SH-SY5Y (cell line): ENCODE results near the gene SGMS2.
A peak's percentile ranks its signal among the peaks of the same experiment; 100 is the strongest.

ENCODE experiments used
- GATA2 ChIP-seq: IDR thresholded peaks from 2 replicates; pipeline ENCODE4 v1.6.1; 2011; ENCODE audit warnings: mild to moderate bottlenecking, low read depth, low read length
- GATA3 ChIP-seq: IDR thresholded peaks from 2 replicates; pipeline ENCODE4 v1.6.1; 2011; ENCODE audit warnings: low read depth, mild to moderate bottlenecking, low read length, moderate library complexity

Gene SGMS2

DNA sequence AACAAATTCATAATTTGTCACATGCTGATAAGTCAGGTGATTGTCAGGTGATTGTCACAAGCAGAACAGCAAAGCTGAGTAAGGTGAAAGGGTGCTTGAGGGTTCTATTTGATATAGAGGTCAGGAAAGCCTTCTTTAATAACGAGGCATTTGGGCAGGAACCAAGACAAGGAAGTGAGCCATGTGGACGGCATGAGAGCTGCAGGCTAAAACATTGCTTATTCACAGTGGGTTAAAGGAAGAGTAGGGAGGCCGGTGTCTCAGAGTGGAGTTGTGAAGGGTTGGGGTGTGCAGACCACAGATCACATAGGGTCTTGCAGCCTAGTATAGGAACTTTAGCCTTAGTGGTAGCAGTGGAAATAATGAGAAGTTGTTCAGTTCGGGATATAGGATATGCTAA is 75.3 kb downstream of the SGMS2 start:
- no peak for TF ChIP-seq GATA3
- TF ChIP-seq GATA2, result no peak

DNA sequence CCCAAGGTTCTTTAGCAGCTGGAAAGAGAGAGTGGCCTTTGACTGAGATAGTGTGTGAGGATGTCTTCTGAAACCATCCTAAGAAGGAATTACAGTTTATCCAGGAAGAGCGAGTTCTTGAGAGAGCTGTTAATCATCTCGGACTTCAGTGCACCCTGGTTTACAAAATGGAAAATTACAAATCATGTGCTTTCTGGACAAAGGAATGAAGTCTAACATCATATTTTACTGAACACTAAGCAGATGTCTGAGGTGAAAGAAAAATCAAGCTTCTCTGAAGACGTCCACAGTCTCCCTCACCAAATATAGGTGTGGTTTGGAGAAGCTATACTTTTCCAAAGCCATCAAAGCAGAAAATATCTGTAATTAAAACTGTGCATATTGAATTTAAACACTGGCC is 75.8 kb downstream of the SGMS2 start:
- TF ChIP-seq GATA2, result no peak
- no peak for TF ChIP-seq GATA3

DNA sequence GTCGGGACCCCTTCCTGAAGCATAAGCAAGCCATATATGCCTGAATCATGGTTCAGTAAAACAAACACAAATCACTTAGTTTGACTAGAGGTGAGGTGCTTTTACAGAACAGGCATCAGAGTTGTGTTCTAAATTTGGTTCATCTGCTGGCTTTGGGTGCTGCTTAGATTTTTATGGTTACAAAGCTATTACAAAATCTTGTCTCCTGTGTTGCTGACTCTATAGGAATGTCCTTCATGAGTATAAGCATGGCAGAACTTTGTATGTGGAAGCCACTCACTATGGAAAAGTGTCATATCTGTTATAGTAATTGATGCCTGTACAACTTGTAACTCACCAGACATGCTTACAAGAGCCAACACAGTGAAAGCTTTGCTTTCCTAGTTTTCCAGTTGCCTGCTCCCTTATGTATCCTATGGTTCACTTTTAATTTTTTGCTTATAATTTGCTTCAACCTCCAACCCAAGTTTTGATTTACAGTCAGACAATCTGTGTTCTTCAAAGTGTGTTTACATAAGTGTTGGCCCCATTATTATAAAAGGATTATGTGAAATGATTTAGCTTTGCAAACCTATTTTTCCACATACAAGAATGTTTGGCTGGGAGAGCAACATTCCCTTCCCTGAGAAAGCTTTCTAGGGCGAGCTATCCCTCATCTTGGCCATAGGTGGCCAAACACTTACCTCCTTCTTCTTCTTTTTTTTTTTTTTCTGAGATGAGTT is 76.6 kb downstream of the SGMS2 start:
- no peak for TF ChIP-seq GATA3
- TF ChIP-seq GATA2, result no peak

DNA sequence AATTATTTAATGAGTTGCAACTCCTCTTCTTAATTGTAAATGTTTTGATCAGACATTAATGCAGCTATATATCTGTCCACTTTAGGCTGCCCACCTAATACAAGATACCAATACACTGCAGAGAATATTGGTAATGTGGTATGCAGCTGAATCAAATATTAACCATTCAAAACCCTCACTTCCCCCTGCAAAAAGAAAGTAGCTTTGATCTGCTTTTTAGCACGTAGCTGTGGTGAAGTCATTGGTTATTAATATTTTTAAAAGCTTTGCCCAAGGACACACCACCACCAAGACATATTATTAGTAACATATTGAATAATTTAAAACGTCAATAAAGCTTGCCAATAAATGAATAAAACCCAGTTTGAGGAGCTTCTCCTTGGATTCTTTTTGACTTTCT is 78.0 kb downstream of the SGMS2 start:
- TF ChIP-seq GATA2 (no peak), GATA3 (no peak)

DNA sequence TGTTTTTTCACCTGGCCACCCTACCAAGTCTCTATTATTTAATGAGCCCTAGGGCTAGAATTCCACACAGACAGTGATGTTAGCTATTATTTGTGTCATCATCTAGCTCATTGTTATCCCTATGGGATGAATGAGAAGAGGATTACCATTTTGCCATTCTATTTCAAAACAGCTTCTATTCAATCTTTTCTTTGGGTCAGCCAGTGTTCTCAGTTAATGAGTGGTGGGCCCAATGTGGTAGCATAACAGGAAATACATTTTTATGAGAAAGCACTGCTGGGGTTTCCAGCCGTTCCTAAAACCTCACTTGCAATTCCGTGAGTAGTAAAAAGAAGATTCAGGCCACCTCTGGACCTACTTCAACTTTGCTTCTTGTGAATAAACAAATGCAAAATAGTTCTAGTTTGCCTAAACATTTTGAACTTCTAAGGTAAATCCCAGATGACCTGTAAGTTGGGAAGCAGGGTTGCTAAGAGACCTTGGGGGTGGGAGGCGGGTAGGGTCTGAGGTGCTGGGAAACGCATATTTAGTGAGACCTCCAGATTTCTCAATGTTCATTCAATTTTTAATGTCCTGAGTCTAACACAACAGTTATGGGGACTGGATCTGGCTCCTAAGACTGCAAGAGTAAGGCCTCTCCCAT is 81.8 kb downstream of the SGMS2 start:
- TF ChIP-seq GATA3, result no peak
- TF ChIP-seq GATA2, result no peak

DNA sequence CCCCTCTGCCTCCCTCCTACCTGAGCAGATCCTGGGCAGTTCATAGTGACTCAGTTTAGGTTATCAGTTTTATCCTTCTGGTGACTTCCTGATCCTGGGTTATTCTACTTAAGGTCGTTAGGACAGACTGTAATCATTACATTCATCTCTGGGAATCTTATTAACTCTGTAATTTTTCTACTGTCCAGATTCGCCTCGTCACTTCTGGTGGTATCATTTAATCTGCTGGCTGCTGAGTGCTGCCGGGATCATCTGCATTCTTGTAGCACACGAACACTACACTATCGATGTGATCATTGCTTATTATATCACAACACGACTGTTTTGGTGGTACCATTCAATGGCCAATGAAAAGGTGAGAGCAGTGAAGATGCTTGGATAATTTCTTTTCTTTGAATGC is 83.6 kb downstream of the SGMS2 start:
- TF ChIP-seq GATA3 (peak; percentile 65; the same call in 1 of the 2 replicates), GATA2 (peak; percentile 84)

DNA sequence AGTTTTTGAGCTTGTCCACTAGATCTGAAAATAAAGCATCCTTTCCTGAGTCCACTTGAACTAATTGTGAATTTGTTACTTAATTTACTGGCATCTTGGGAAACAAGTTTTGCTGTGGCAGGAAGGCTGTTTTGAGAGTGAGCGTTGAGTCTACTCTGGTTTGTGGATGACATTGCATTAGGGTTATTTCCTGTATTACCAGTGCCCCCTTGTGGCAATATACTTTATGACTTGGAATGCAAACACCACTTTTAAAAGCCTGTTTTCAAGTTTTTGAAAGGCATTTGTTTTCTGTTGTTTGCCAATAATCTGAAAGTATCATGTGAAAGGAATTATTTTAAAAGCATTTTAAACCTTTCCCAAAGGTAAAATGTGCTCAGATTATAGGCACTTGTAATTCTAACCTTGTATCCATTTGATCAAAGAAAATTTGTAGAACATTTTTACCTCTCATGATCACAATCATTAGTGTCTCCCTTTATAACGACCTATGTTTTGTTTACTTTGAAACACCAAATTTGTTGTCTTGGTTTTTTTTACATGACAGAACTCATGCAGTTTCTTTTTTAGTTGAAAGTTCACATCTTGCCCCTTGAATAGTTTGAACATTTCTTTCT is 88.7 kb downstream of the SGMS2 start:
- TF ChIP-seq GATA3 (no peak), GATA2 (no peak)

DNA sequence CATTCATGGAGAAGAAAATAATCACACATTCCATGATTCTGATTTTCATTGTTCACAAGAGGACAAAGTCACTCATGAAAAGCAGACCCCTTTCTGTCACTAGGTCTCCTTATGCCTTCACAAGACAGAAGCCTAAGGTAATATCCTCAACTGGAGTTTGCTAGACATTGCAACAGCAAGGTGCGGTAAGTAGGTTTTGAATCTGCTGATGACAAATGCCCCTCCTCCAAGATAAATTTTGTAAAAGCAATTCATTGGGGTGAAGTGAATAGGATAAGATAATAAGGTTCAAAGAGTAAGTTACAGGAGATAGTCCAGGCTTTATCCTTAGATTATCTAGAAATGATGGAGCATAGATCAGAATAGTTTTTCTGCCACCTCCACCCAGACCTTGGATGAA is 90.5 kb downstream of the SGMS2 start:
- no peak for TF ChIP-seq GATA3
- TF ChIP-seq GATA2, result no peak

DNA sequence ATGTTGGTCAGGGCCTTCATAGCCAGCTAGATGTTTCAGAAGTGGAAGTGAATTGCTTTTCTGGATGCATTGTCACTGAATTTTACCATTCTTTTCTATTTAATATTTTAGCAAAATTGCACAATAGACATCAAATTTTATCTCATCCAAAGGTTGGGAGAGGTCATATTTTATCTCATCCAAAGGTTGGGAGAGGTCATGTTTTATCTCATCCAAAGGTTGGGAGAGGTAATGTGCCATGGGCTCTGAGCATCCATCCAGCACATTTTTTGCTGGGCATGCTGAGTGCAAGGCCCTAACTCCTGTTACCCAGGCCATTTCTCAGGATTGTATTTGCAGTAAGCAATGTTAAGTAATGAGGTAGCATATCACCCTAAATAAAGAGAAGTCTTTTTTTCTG is 91.9 kb downstream of the SGMS2 start:
- TF ChIP-seq GATA2, result no peak
- no peak for TF ChIP-seq GATA3

DNA sequence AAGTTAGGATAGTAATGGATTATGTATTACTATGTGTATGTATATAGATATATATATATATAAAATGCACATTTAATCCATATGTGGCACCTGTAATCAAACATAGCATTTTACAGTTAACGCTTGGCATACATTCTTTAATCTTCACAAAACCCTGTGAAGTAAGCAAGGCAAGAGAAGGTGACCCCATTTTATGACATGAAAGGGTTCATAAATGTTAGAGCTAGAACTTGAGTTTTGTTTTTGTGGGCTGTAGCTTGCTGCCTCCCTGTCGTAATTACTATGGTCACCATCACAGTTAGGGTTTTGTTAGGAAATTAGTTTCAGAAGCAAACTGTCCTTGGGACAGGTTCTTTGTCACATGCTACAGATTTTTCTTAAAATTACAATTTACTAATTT is 92.8 kb downstream of the SGMS2 start:
- TF ChIP-seq GATA2, result no peak
- no peak for TF ChIP-seq GATA3

DNA sequence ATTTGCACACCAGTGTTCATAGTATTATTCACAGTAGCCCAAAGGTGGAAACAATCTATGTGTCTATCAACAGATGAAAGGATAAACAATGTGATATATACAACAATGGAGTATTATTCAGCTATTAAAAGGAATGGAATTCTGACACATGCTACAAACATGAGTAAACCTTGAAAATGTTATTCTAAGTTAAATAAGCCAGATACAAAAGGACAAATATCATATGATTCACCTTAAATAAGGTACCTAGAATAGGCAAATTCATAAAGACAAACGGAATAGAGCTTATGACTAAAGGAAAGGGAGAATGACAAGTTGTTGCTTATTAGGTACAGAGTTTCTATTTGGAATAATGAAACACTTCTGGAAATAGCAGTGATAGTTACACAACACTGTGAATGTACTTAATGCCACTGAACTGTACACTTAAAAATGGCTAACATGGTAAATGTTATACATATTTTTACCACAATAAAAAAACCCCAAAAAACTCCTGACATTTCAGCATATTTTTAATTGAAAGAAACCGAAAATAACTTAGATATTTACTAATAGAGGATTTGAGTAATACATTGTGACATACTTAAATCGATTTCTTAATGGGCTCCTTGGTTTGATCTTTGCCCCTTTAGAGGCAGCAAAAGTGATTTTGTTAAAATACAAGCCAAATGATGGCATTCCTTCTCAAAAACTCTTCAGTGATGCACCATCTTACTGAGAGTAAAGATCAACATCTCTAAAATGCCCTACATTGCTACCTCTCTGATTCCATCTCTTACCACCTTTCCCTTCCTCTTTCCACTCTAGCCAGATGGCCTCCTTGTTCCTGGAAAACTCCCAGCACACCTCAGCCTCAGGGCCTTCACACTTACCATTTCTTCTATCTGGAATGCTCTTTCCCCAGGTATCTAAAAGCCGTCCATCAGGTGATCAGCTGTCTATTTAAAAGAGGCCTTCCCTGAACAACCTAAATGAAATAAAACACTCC is 98.0 kb downstream of the SGMS2 start:
- TF ChIP-seq GATA2 (no peak), GATA3 (no peak)

DNA sequence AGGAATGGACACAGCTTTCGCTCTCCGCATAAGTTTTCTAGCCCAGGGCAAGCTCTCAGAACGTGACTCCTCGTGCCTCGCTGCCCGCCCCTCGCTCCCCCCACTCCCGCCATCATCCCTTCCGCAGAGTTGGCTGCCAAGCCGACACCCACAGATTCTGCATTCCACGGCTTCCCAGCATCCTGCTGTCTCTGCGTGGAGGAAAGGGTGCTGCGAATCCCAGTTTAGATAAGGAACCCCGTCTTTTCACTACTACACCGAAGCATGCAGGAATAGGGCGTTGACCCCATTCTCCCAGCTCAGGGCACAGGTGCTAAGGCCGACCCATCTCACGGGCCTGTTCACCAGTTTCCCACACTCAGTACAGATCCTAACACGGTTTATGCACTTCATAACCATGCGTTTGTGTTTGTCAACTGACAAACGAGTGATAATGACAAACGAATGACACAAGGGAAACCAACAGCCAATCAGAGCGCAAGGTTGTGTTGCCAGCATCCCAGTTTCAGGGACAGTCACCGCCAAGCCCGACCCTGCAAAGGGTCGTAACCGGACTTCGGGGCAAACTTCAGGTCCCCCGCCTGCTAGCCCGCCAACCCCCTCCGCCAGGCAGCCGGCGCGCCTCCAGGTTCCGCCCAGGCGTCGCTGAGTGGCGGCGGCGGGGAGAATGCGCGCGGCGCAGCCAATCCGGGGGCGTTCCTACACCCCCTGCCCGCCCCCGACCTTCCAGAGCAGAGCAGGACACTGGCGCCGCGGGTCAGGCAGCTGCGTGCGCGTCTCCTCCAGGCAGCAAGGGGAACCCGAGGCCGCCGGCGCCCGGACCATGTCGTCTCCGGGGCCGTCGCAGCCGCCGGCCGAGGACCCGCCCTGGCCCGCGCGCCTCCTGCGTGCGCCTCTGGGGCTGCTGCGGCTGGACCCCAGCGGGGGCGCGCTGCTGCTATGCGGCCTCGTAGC is 106.4 kb downstream of the SGMS2 start, which contains the start of gene CYP2U1:
Gene CYP2U1 (plus strand): TSS at position 729 of the 954 bp plus-strand sequence. CDS start 95 bp downstream, at position 824.
- TF ChIP-seq GATA2 (no peak; the same call in 1 of the 2 replicates), GATA3 (no peak)

DNA sequence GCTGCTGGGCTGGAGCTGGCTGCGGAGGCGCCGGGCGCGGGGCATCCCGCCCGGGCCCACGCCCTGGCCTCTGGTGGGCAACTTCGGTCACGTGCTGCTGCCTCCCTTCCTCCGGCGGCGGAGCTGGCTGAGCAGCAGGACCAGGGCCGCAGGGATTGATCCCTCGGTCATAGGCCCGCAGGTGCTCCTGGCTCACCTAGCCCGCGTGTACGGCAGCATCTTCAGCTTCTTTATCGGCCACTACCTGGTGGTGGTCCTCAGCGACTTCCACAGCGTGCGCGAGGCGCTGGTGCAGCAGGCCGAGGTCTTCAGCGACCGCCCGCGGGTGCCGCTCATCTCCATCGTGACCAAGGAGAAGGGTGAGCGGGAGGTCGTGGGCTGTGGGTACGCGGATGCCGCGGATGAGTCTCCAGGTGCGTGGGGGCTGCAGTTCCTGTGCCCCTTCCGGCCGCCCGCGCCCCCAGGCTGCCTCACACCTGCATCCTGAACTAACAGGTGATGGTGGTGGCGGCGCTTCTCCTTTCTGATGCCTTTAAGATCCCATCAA is 107.1 kb downstream of the SGMS2 start:
- TF ChIP-seq GATA3 (no peak), GATA2 (no peak)
